Astrocyte (in vitro differentiated cells and primary cell): ENCODE measurements around the gene C19orf25. TPM values are rescaled to one million over a fixed set of nuclear protein-coding genes. Genes with fewer than 3 reads are reported as not detected.

ENCODE experiments used
- DNase-seq: peaks from one replicate; pipeline ENCODE4 v3.0.0-alpha.2; 2010; ENCODE audit warnings: low read depth
- FAIRE-seq: peaks from 2 replicates; lab custom pipeline; 2011; peaks lifted over from hg19 to GRCh38; lab: Jason Lieb, UNC
- H2AFZ ChIP-seq: 2 replicates; pipeline ENCODE4 v1.6.0; 2012; ENCODE audit warnings: low read depth, low read length, inconsistent platforms
- H3K27ac ChIP-seq: 2 replicates; pipeline ENCODE4 v1.5.1; 2011; ENCODE audit warnings: low read depth, low read length, inconsistent platforms
- H3K27me3 ChIP-seq: 2 replicates; pipeline ENCODE4 v1.6.0; 2011; ENCODE audit warnings: low read length, inconsistent platforms; ENCODE audit not compliant: insufficient read depth
- H3K36me3 ChIP-seq: 2 replicates; pipeline ENCODE4 v1.5.1; 2011; ENCODE audit warnings: low read length, inconsistent platforms; ENCODE audit not compliant: insufficient read depth
- H3K4me1 ChIP-seq: 2 replicates; pipeline ENCODE4 v1.5.1; 2011; ENCODE audit warnings: low read length, inconsistent platforms; ENCODE audit not compliant: insufficient read depth
- H3K4me2 ChIP-seq: 2 replicates; pipeline ENCODE4 v1.6.0; 2012; ENCODE audit warnings: low read length, inconsistent platforms
- H3K4me3 ChIP-seq: 2 replicates; pipeline ENCODE4 v1.5.1; 2011; ENCODE audit warnings: low read depth, mild to moderate bottlenecking, low read length, inconsistent platforms; ENCODE audit not compliant: insufficient read depth
- H3K79me2 ChIP-seq: 2 replicates; pipeline ENCODE4 v1.6.0; 2012; ENCODE audit warnings: mild to moderate bottlenecking, low read length, inconsistent platforms; ENCODE audit not compliant: insufficient read depth
- H3K9ac ChIP-seq: 2 replicates; pipeline ENCODE4 v1.6.0; 2012; ENCODE audit warnings: mild to moderate bottlenecking, low read length, inconsistent platforms
- H3K9me3 ChIP-seq: 2 replicates; pipeline ENCODE4 v1.5.1; 2012; ENCODE audit warnings: low read depth, mild to moderate bottlenecking, low read length, inconsistent platforms; ENCODE audit not compliant: insufficient read depth
- H4K20me1 ChIP-seq: 2 replicates; pipeline ENCODE4 v1.6.0; 2012; ENCODE audit warnings: low read length, inconsistent platforms; ENCODE audit not compliant: insufficient read depth
- H3K27ac Mint-ChIP-seq: one replicate; pipeline ENCODE4 v1.8.0; 2021; ENCODE audit warnings: mild to moderate bottlenecking, mixed read lengths; ENCODE audit not compliant: unreplicated experiment
- H3K27me3 Mint-ChIP-seq: one replicate; pipeline ENCODE4 v1.8.0; 2021; ENCODE audit warnings: low read depth, mixed read lengths; ENCODE audit not compliant: unreplicated experiment
- H3K36me3 Mint-ChIP-seq: one replicate; pipeline ENCODE4 v1.8.0; 2021; ENCODE audit warnings: low read depth, mixed read lengths; ENCODE audit not compliant: unreplicated experiment
- H3K4me1 Mint-ChIP-seq: one replicate; pipeline ENCODE4 v1.8.0; 2021; ENCODE audit warnings: low read depth, mixed read lengths; ENCODE audit not compliant: unreplicated experiment
- H3K4me3 Mint-ChIP-seq: one replicate; pipeline ENCODE4 v1.8.0; 2021; ENCODE audit warnings: mild to moderate bottlenecking, moderate library complexity, mixed read lengths; ENCODE audit not compliant: unreplicated experiment
- H3K9me3 Mint-ChIP-seq: one replicate; pipeline ENCODE4 v1.8.0; 2021; ENCODE audit warnings: mild to moderate bottlenecking, mixed read lengths; ENCODE audit not compliant: unreplicated experiment
- CTCF ChIP-seq: IDR thresholded peaks from 2 replicates; pipeline ENCODE4 v1.5.1; 2011; ENCODE audit warnings: low read depth, mild to moderate bottlenecking, inconsistent platforms, low read length, moderate library complexity; ENCODE audit not compliant: insufficient read depth
- EZH2 ChIP-seq: IDR thresholded peaks from 2 replicates; pipeline ENCODE4 v1.6.1; 2012; ENCODE audit warnings: mild to moderate bottlenecking, low read length, inconsistent platforms; ENCODE audit not compliant: insufficient read depth
- total RNA-seq: library from RNA; stranded (reverse); gene quantifications from 2 replicates; pipeline ENCODE4 v1.2.1, GENCODE V29; 2021

The C19orf25 gene
- total RNA-seq, 1 donor from 2014 or later, result 32.4 TPM

GRCh38 chr19:1510807-1511206, 31.8 kb upstream of the C19orf25 start:
- H3K4me3 Mint-ChIP-seq, result no peak overlapping the region
- peaks cover 6% of the 10 kb centered on the region for H3K9me3 Mint-ChIP-seq
- H3K27me3 Mint-ChIP-seq, result peaks cover 2% of the 10 kb centered on the region
- Histone ChIP-seq H3K27me3 (no peaks in the 10 kb centered on the region), H3K79me2 (no peaks in the 10 kb centered on the region), H2AFZ (no peak overlapping the region), H4K20me1 (no peaks in the 10 kb centered on the region), H3K9ac (no peak overlapping the region), H3K27ac (no peak overlapping the region), H3K4me3 (no peak overlapping the region), H3K4me2 (no peak overlapping the region), H3K9me3 (peaks cover 5% of the 10 kb centered on the region), H3K36me3 (no peaks in the 10 kb centered on the region), H3K4me1 (peaks cover 4% of the 10 kb centered on the region)
- TF ChIP-seq CTCF (no peak), EZH2 (no peak)
- peaks cover 3% of the 10 kb centered on the region for H3K36me3 Mint-ChIP-seq
- no peaks in the 10 kb centered on the region for H3K4me1 Mint-ChIP-seq
- no peak overlapping the region for H3K27ac Mint-ChIP-seq
- DNase-seq, result no peak
- FAIRE-seq, result no peak

- H3K4me3 ChIP-seq, result no peak overlapping the region
- H3K27ac ChIP-seq, result no peak overlapping the region
- H3K79me2 ChIP-seq, result no peaks in the 10 kb centered on the region
- no peaks in the 10 kb centered on the region for H4K20me1 ChIP-seq
- no peaks in the 10 kb centered on the region for H3K36me3 ChIP-seq
- peaks cover 5% of the 10 kb centered on the region for H3K9me3 ChIP-seq
- Mint-ChIP-seq H3K36me3 (peaks cover 6% of the 10 kb centered on the region), H3K27me3 (peaks cover 2% of the 10 kb centered on the region), H3K4me1 (no peaks in the 10 kb centered on the region), H3K9me3 (peaks cover 8% of the 10 kb centered on the region), H3K27ac (no peak overlapping the region), H3K4me3 (no peak overlapping the region)
- TF ChIP-seq EZH2 (peak; percentile 21), CTCF (no peak)
- no peaks in the 10 kb centered on the region for H3K27me3 ChIP-seq
- H3K9ac ChIP-seq, result no peak overlapping the region
- FAIRE-seq, result no peak
- no peak for DNase-seq
- peaks cover 4% of the 10 kb centered on the region for H3K4me1 ChIP-seq
- no peak overlapping the region for H2AFZ ChIP-seq
- no peak overlapping the region for H3K4me2 ChIP-seq
Observed at GRCh38 chr19:1510442-1510806, 31.4 kb upstream of the C19orf25 start.

GRCh38 chr19:1509602-1510441, 30.8 kb upstream of the C19orf25 start:
- TF ChIP-seq CTCF (no peak), EZH2 (peak; percentile 3)
- FAIRE-seq (no peak), DNase-seq (no peak)
- no peak overlapping the region for H3K27ac ChIP-seq
- H3K79me2 ChIP-seq, result no peaks in the 10 kb centered on the region
- no peak overlapping the region for H3K4me3 ChIP-seq
- peaks cover 7% of the 10 kb centered on the region for H3K36me3 Mint-ChIP-seq
- peaks cover 8% of the 10 kb centered on the region for H3K9me3 Mint-ChIP-seq
- H3K36me3 ChIP-seq, result no peaks in the 10 kb centered on the region
- no peaks in the 10 kb centered on the region for H3K27me3 Mint-ChIP-seq
- H3K4me3 Mint-ChIP-seq, result no peak overlapping the region
- peaks cover 4% of the 10 kb centered on the region for H3K4me1 ChIP-seq
- H3K9me3 ChIP-seq, result peaks cover 5% of the 10 kb centered on the region
- H2AFZ ChIP-seq, result no peak overlapping the region
- H3K9ac ChIP-seq, result no peak overlapping the region
- H3K27ac Mint-ChIP-seq, result peak overlapping the region; percentile 55
- no peak overlapping the region for H3K4me2 ChIP-seq
- H3K27me3 ChIP-seq, result no peaks in the 10 kb centered on the region
- H4K20me1 ChIP-seq, result no peaks in the 10 kb centered on the region
- H3K4me1 Mint-ChIP-seq, result no peaks in the 10 kb centered on the region
